GM12878 (cell line): ENCODE measurements around the gene HSD17B2.

Source experiments
- ATF2 ChIP-seq: IDR thresholded peaks from 2 replicates; pipeline ENCODE4 v1.6.1; 2012; ENCODE audit warnings: low read length, inconsistent platforms
- ATF3 ChIP-seq: IDR thresholded peaks from 2 replicates; pipeline ENCODE4 v1.6.1; 2011; ENCODE audit warnings: low read depth, mild to moderate bottlenecking, low read length, moderate library complexity, borderline replicate concordance; ENCODE audit errors: extremely low read depth
- JUND ChIP-seq: IDR thresholded peaks from 2 replicates; pipeline ENCODE4 v1.6.1; 2012; ENCODE audit warnings: low read depth, mild to moderate bottlenecking, low read length, improper control_type of control experiment, moderate library complexity
- PML ChIP-seq: IDR thresholded peaks from 2 replicates; pipeline ENCODE4 v1.6.1; 2012; ENCODE audit warnings: low read length, inconsistent platforms
- POU2F2 ChIP-seq: IDR thresholded peaks from 3 replicates; pipeline ENCODE4 v1.6.1; 2011; ENCODE audit warnings: low read depth, mild to moderate bottlenecking, low read length, borderline replicate concordance
- ZBTB11 ChIP-seq: fragments of 450-650 bp; formaldehyde crosslinking; IDR thresholded peaks from 2 replicates; pipeline ENCODE4 v1.5.0; 2022; ENCODE audit warnings: mild to moderate bottlenecking, missing genetic modification characterization

GRCh38 chr16:82046541-82046940, 11.5 kb downstream of the HSD17B2 start:
- TF ChIP-seq JUND (no peak), ZBTB11 (CRISPR knock-in tag) (no peak), POU2F2 (no peak), ATF2 (no peak), ATF3 (no peak), PML (no peak)
